NCI-H345 treated with DMSO at 0.1 percent for 48 hours (cell line): Measurements from ENCODE around the gene TUBGCP2.

Experiments
- DNase-seq: peaks from one replicate; lab custom pipeline; 2025; ENCODE audit not compliant: unreplicated experiment; lab: John Stamatoyannopoulos, UW

The TUBGCP2 gene

DNA sequence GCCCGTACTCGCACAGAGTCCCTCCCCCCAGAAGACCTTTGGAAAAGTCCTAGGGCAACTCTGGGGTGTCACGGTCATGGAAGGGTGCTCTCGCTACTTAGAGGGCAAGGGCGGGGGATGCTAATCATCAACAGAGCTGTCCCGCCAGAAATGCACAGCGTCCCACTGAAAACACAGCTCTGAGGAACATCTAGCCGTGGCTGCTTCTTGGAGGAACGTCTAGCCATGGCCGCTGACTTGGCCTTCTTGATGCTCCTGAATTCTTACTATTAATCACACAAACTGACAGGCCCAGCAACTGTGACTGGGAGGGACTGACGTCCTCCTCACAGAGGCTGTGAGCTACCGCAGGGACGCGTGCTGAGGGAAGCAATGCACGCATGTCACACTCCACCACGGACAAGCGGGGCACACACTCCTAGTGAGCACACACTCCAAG, 1.7 kb downstream of the TUBGCP2 start:
- no peak for DNase-seq

GRCh38 chr10:133306097-133306476, 2.6 kb downstream of the TUBGCP2 start:
- no peak for DNase-seq

DNA sequence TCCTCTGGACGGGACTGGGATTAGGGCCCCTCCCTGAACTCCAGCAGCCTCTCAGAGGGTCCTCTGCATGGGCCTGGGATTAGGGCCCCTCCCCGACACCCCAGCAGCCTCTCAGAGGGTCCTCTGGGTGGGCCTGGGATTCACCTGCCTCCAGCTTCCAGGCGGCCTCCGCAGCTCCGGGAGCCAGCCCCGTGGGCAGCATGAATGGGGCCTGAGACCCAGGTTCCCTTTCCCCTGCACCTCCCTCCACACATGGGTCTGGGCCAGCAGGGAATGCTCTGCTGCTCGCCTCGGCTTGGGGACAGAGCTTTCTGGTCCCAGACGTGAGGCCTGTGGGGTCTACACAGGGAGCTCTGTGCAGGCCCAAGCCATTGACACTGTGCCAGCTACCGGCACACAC, 5.5 kb downstream of the TUBGCP2 start:
- no peak for DNase-seq

- no peak for DNase-seq
Observed at GRCh38 chr10:133302230-133302629, 6.4 kb downstream of the TUBGCP2 start.

DNA sequence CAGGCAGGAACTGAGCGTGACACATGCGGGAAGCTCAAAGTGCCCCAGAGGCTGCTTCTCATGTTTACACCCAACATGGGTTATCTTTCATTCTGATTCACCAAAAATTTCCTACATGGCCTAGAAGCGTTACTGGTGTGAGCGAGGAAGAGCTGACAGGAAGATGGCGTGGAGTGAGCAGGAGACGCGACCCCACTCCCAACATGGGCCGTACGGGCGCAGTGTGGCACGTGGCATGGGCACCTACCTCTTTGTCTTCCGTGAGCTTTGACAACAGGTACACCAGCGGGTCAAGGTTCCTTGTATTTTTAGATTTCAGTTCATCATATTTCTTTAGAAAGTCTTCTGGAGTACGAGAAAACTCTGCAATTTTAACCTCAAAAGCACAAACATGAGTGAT, 8.9 kb downstream of the TUBGCP2 start:
- no peak for DNase-seq

GRCh38 chr10:133299224-133299623, 9.4 kb downstream of the TUBGCP2 start:
- DNase-seq: no peak

DNA sequence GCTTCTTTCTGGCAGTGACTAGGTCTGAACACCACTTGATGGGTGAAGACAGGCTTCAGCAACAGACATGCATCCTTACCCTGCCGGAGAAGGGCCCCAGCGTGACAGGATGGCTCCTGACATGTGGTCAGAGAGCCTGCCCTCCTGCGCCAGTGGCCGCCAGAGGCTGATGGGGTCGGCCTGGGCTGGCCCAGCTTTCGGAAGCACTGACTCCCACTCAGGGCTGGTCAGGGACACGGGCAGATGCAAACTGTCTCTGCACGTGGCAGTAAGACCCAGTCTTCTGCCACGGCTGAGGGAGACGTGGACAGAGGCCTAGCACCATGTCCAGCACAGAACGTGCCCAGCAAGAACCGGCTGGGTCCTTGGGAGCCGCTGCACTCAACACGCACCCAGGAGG, 10.2 kb downstream of the TUBGCP2 start:
- DNase-seq: no peak

- DNase-seq: no peak
Observed at GRCh38 chr10:133297504-133297903, 11.2 kb downstream of the TUBGCP2 start.

DNA sequence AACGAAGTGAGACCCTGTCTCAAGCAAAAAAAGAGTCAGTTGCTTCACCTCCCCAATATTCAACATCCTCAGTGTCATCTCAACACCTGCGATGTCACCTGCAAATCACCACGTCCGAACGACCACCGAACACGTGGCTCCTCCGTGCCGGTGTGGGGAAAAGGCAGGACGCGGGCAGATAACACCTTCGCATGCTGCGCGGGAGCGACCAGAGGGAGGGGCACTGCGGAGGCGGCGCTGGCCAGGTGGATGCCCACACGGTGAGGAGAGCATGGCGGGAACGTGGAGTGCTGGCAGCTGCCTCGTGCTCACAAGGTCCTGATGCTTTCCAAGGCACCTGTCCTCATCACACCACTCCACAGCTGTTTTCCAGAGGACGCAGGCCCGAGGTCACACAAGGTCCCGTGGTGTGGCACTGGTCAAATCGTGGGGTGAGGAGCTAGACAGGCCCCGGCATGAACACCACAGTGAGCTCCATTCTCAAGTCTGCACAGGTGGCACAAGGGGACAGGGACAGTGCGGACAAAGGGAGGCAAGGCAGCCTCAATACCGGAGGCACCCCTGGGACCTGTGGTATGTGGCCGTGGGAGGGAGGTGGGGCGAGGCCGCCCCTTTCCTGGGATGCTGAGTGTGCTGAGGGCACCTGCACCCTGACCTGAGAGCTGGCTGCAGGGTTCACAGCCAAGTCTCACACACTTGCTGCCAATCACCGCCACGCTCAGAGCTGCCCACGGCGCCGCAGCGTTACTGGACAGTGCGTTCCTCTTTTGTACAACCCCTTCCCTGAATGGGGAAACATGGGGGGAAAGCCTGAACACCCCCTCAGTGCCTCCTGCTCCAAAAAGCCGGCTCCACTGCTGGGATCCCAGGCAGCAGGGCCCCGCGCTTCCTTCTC, 13.0 kb downstream of the TUBGCP2 start:
- no peak for DNase-seq

DNA sequence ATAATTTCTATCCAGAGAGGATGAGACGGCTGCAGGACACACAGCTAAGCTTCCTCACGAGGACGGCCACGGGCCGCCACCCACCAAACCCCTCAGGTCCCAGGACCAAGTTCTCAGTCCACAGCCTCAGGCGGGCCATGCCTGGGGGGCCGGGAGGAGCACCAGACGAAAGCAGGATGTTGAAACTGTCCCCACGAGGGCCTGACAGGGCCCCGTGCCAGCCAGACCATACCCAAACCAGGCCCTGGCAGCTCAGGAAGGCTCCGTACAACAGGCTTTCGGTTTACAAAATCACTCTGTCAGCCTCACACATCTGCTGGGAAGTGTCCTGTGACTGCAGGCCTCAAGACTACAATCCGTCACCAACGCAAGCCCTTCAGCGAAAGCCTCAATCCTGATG, 14.5 kb downstream of the TUBGCP2 start:
- DNase-seq: no peak

DNA sequence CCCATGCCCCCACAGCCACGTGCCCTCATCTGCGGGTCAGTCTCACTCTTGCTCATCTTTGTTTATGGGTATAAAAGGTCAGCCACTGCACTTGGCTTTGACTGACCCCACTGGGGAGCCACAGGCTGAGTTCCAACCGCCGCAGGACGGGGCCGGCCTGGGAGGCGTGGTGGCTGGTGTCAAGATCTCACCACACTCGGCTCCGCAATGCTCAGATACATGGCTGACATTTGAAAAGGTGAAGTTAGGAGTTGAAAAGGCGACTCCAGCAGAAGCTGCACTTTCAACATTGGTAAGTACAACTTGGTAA, 14.9 kb downstream of the TUBGCP2 start:
- no peak for DNase-seq

DNA sequence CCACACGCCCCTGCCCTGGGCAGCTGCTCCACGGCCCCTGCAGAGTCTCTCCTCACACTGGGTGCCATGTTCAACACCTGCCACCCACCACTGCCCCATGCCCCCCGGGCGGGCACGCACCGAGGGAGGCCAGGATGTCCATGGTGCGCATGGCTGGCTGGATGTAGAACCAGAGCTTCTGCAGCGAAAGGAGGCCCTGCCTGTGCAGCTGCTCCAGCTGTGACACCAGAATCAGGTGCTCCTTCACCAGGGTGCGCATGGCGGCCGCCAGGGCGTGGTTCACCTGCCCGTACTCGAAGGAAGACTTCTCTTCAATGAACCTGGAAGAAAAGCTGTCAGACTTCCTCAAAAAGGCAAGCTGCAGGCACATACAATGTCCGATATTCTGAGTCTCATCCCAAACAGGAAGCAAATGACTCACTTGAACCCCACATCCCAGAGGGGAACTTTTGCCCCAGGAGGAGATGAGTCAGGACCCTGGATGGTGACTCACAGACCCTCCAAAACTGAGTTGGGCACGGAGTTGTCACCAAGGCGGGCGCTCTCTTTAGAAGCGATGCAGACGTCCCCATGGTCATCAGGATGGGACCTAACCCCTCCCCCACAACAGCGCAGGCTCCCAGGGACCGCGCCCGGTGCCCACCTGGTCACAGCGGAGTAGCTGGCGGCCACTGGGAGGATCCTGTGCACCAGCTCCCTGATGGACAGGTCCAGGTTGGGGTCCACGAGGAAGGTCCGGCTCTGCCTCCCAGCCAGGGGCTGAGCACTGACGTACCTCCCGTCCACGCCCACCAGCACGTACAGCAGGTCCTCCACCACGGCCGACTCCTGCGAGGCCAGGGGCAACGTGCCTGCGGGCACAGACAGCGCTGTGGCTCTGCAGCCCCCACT, 15.5 kb downstream of the TUBGCP2 start:
- DNase-seq: no peak

DNA sequence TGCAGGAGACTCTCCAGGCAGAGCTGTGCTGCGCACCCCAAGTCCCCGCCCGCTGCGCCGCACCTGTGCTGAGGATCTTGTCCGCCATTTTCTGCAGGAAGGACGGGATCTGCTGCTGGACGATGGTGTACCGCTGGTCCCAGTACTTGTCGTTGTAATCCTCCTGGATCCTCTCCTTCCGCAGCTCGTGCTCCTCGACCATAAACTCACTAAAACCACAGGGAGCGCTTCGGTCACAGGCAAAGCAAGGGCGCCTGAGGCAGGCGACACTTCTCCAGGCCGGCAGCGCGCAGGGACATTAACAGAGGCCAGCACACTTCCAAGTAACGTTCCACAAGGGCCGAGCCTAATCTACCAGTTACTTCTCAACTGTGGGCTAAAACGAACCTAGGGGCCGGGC, 18.9 kb downstream of the TUBGCP2 start:
- no peak for DNase-seq

DNA sequence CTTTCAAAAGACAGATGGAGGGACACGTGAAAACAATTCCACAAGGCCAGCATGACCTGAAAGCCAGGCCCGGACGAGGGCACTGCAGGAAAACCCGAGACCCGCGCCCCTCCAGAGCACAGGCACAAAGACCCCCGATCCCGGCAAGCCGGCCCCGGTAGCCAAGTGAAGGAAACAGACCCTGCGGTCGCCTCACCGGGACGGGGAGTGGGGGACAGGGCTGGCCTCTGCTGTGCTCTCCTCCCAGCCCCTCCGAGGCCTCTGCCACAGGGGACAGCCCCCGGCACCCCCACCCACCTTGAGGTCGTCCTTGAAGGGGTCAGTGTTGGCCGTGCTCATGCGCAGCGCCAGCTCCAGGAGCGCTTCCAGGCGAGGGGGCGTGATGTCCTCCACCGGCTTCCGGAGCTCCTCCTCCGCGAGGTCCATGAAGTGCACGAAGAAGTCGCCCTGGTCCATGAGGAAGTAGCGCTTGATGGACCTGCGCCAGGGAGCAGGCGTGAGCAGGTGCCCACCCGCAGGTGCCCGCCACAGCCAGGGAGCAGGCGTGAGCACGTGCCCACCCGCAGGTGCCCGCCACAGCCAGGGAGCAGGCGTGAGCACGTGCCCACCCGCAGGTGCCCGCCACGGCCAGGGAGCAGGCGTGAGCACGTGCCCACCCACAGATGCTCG, 20.7 kb downstream of the TUBGCP2 start:
- no peak for DNase-seq

DNA sequence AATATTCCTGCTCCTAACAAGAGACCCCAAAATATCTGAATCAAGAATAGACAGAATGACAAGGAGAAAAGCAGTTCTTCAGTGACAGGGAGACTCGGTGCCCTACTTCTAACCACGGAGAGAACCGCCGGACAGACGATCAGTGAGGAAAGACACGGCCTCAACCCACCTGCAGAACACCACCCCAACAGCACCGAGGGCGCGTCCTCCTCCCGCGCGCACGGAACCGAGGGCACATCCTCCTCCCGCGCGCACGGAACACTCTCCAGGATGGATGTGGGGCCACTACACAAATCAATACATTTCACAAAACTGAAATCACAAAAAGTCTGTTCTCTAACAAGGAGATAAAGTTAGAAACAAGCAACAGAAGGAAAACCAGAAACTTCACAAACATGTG, 22.3 kb downstream of the TUBGCP2 start:
- DNase-seq: no peak

DNA sequence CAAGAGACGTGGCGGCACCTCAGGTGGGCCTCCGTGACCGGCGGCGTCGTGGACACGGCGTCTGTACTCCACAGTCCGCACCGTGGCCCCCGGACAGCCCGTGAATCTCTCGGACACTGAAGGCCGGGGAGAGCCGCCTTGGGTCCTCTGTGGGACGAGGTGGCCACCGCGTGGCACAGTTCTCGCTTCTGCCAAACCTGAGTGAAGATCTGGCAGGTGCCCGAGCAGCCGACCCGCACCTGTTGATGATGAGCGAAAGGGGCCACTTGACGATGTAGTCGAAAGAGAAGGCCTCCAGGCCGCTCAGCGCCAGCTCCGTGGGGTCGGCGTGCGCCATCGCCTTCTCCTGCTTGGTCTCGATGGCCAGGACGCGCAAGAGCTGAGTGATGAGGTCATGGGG, 23.5 kb downstream of the TUBGCP2 start:
- no peak for DNase-seq

DNA sequence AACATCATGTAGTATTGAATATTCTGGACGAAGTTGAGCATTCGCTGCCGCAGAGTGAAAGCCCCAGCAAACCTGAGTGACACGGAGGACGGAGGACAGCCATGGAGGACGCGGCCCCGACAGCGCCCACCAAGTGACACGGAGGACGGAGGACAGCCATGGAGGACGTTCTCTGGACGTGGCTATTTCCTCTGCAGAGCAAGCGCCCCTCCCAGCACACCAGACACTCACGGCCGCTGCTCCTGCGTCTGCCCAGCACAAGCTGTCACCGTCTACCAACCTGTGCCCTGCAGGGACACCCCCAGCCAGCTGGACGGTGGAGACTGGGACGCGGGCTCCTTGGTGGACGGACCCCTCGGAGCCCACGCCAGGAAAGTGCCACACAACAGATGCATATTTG, 24.7 kb downstream of the TUBGCP2 start:
- no peak for DNase-seq

- DNase-seq: no peak
Observed at GRCh38 chr10:133282846-133283390, 25.8 kb downstream of the TUBGCP2 start.

DNA sequence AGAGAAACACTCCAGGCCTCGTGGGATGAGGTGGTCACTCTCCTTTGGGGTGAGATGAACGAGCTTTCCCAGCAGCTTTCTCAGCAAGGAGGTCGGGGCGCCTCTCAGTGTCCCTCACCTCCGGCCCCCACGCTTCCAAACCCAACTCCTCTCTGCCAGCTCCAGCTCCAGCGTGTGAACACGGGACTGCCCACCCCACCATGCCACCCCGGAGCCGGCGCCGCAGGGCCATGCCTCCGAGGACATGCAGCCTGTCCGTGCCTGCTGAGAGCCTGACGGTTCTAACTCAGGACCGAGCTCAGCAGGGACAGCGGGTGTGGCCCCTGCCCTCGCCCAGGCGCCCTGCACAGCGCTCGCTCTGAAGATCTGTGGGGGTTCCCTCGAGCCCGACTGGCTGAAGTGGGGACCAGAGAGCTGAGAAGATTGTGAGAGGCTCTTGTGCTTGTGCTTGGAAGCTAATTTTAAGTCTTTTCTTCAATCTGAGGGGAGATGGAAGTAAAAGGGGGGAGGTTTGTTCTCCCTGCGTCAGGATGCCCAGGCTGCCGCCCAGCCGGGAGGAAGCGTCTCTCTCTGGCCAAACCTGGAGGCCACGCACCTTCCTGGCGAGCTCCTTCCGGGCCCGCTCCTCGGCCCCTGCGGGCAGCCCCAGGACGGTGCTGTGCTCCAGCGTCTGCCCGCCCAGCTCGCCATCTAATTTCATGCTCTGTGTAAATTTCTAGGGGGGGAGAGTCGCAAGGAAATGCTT, 26.9 kb downstream of the TUBGCP2 start:
- DNase-seq: no peak

DNA sequence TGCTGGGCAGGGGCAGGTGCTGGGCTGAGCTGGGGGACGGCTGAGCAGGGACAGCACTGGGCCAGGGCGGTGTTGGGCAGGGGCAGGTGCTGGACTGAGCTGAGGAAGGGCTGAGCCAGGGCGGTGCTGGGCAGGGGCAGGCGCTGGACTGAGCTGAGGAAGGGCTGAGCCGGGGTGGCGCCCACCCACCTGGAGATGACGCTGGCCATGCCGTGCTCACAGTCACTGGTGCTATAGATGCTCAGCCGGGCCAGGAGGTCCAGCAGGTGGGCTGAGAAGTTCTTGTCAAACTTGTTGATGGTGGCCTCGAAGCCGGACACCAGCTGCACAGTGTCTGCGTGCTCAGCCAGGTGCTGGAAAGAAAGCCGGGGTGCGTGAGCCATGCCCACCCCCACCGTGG, 27.6 kb downstream of the TUBGCP2 start:
- no peak for DNase-seq
